ENCODE results near the gene PRKCH.

GRCh38 chr14:61456720-61457119, 135.3 kb downstream of the PRKCH start:
- TF ChIP-seq PATZ1 (CRISPR knock-in tag; IDR thresholded peaks at IDR 0.05; ENCODE audit: borderline replicate concordance) (no peak), ZFP3 (CRISPR knock-in tag; IDR thresholded peaks at IDR 0.05) (no peak), ZNF70 (CRISPR knock-in tag; IDR thresholded peaks at IDR 0.05) (no peak), RARB (CRISPR knock-in tag; IDR thresholded peaks at IDR 0.05) (no peak), TOX (CRISPR knock-in tag; IDR thresholded peaks at IDR 0.05; ENCODE audit: borderline replicate concordance) (no peak), ESRRG (CRISPR knock-in tag; IDR thresholded peaks at IDR 0.05) (no peak), ZFP30 (CRISPR knock-in tag; IDR thresholded peaks at IDR 0.05) (no peak), GLIS3 (CRISPR knock-in tag; IDR thresholded peaks at IDR 0.05) (no peak), ZNF8 (CRISPR knock-in tag; IDR thresholded peaks at IDR 0.05) (no peak)

All from SK-N-SH treated with all-trans-retinoic acid at 6 μM for 48 hours (cell line).